ENCODE results near the gene AGBL4.

The AGBL4 gene

DNA sequence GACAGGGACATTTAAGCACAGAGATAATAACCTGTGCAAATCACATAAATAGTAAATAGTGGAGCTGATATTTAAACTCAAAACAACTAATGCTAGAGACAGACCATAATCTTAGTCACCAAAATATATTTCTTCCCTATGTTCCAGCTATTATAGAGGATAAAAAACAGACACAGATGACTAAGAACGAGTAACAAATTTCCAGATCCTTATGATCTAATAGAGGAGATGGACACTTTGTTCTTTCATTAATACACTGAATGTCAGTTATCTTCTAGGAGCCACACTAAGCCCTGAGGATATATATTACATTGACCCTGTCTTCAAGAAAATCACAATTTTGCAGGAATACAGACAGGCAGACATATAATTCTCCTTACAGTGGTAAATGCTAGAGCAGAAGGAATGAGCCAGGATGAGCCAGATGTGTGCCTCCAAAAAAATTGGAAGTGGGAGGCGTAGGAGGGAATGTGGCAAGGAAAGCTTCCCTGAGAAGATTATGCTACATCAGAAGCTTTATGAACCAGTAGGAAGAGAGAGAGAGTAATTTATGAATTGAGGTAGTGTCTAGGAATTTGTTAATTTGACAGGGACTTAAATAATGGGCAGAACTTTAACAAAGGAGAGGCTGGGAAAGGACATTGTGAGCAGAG is 851.7 kb downstream of the AGBL4 start:
- DNase-seq, result no peak

DNA sequence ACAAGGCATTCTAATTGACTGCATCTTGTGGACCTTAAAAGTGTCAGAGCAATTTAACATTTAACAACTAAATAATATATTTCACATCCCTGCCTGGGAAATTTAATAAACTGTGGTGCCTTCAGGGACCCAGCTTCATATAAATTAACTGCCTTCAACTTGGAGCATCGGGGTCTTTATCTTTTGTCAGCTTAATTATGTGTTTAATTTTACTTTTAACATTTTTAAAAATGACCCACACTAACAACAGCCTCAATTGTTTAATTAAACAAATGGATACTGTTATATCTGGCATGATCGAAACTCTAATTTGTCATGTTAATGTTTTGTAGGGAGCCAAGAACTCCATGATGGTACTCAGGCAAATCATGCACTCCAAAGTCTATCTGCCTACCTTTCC is 857.7 kb downstream of the AGBL4 start:
- DNase-seq, result no peak

DNA sequence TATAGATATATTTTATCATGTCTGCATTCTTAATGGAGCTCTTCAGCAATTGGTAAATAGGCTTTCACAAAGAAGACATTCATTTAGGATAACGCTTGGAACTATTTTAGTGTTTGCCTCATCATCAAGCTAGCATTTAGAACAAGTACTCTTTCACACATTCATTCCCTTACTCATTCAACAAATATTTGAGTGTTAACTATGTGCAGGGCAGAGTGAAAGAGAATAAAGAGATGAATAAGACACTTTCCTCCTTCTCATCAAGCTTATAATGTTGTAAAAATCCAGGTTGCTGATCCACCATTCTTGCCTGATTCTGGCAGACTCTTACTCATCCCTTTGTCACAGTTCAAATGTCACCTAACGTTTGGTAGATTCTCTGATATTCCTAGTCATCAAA is 860.7 kb downstream of the AGBL4 start:
- DNase-seq, result no peak

DNA sequence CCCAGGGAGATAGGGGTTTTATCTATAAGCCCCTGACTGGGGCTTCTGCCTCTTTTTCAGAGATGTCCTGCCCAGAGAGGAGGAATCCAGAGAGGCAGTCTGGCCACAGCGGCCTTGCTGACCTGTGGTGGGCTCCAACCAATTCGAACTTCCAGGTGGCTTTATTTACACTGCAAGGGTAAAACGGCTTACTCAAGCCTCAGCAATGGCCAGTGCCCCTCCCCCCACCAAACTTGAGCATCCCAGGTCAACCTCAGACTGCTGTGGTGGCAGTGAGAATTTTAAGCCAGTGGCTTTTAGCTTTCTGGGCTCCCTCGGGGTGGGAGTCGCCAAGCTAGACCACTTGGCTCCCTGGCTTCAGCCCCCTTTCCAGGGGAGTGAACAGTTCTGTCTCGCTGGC is 863.1 kb downstream of the AGBL4 start:
- DNase-seq, result no peak

DNA sequence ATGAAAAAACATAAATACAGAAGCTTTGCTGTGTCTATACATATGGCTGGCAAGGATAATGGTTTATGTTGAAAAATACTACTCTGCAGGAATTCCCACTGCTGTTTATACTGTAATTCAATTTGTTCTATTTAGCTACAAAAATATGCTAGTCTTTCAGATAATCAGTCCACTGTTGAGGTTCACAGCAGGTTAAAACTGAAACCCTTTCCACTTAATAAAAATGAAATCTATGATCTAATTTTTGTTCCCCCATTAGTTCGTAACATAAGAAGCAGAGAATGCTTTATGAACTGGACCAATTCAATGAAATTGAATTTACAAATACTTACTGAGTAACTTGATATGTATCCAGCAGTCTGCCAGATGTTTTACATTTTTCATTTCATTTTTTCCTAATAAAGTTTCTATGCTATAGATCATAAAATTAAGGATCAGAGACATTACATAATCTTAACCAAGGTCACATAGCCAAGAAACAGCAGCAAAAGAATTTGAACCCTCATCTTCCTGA is 887.0 kb downstream of the AGBL4 start:
- DNase-seq, result no peak

DNA sequence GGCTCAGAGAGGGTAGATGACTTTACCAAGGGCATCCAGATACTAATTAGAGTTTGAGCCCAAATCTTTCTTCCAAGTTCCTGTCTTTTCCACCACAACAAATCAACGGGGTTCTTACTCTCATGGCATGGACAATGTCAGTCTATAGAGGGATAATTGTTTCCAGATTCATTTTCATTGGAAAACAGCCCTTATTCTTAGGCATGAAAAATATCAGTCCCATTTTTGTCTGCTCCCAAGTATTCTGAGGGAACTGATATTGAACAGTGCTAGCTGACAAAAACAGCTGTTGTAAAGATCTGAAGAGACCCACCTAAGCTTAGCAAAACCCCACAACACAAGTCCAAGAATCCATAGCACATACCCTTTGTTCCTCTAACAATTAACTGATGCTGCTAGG is 898.0 kb downstream of the AGBL4 start:
- no peak for DNase-seq

DNA sequence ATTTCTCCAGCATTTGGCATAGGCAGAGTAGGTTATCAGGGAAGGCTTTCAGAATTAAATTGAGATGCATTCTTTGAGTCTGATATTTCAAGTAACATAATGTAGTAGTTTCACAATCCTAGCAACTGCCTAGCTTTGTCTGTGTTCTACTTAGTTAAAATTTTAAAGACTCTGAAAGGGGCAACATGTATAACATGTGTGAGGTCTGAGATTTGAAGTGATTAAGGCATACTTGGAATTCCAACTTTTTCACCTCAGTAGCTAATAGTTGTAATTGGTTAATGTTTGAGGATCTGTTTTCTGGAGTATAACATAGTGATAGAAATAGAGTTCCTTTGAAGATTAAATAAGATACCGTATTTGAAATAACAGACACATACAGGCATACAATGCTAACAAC is 911.8 kb downstream of the AGBL4 start:
- no peak for DNase-seq

DNA sequence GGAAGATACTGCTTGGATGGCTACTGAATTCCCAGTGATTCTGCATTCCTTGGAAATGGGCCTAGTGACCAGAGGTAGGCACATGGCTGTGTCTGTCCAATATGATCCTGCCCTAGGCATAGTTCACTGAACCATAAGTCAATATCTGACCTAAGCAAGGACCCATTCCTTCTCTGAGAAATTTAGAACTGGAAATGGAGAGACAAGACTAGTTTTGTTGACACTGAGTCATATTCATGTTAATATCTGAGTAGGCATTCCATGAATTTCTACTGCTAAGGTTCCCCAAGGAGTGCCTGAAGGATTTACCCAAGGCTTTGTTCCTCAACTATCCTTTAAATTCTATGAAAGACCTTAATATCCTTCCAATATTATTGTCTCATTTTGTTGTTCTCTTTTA is 917.3 kb downstream of the AGBL4 start:
- DNase-seq, result no peak

DNA sequence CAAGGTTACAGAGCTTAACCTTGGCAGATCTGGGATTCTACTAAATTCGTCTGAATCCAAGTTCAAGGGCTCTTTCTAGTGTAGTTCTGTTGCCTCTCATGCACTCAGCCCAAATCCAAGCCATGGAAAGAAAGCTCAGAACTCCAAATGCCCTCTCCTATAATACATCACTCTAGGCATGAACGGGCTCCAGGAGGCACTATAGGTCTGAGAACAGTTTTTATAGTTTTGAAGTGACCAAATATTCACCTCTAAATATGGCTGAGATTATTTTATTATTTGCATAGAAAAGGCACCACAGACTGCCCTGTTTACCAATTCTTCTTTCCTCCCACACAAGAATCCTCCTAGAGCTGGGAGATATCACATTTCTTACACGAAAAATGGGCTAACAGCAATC is 919.2 kb downstream of the AGBL4 start:
- DNase-seq, result no peak

DNA sequence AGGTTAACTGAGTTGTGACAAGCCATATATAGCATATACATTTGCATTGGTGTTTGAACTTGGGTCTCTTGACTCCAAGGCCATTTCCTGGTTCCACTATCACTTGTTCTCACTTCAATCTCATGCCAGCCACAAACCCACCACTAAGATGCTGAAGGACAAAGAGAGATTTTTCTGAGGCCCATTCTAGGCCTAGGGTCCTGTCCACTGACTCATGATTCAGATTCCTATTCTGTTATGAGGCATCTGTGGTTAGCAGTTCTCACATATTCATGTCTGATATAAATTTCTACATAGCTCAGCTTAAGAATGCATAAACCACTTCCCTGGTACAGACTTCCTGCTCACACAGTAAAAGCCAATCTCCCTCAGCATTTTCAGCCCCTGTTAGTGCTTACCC is 921.0 kb downstream of the AGBL4 start:
- DNase-seq, result no peak

DNA sequence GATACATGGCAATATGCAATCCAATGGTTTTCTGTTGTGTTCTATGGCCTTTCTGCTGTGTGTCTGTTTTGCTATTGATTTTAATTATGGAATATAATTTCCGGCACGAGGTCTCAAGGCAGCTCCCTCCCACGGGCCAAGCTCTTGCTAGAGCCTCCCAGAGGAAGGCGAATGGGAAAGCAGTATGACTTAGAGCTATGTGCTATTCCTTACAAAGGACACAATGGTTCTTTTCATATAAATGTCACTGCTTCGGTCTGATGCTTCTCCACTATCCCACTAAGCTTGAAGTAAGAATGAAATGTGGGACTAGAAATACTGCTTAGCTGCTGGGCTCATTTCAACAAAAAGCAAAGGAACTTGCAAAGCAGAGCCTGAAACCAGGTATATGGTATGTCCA is 924.9 kb downstream of the AGBL4 start:
- DNase-seq, result no peak

DNA sequence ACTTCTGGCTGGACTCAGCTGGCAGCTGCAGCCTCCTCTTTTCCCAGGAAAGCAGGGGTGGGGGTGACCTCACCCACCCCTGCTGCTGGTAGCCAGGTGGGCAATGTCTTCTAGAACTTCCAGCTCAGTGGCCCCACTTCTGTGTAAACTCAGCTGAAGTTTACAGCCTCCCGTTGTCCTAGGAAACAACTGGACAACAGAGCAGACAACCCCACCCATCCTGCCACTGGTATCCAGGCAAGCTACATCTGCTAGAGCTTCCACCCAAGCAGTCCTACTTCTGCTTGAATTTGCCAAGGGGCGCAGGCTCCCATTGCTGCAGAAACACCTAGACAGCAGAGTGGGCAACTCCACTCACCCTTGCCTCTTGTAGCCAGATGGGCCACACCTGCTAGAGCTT is 937.4 kb downstream of the AGBL4 start:
- no peak for DNase-seq

DNA sequence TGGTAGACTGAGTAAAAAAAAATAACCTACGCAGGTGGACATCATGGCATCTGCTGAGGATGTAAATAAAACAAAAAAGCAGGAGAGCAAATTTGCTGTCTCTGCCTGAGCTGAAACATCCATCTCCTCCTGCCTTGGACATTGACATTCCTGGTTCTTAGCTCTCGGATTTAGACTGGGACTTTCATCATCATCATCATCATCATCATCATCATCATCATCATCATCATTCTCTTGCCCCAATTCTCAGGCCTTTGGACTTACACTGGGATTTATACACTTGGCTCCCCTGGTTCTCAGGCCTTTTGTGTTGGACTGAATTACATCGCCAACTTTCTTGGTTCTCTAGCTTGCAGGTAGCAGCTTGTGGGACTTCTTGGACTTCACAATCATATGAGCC is 938.7 kb downstream of the AGBL4 start:
- no peak for DNase-seq

DNA sequence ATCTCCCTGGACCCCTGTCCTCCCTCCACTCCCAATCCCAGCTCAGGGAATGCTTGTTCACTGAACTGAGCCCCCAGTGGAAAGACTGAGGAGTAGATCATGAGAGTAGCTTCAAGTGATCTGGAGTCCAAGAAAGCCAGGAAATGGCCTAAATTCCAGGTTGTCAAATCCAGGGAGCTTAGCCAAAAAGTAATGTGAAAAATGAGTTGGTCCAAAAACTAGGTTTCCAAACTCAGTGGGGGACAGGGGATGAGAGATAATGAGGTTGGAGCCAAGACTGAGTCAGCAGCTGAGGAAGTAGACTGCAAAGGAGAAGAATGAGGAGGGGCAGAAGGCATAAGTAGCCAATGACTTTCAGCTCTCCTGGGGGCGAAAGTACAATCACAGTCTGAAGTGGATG is 963.0 kb downstream of the AGBL4 start:
- DNase-seq, result no peak

DNA sequence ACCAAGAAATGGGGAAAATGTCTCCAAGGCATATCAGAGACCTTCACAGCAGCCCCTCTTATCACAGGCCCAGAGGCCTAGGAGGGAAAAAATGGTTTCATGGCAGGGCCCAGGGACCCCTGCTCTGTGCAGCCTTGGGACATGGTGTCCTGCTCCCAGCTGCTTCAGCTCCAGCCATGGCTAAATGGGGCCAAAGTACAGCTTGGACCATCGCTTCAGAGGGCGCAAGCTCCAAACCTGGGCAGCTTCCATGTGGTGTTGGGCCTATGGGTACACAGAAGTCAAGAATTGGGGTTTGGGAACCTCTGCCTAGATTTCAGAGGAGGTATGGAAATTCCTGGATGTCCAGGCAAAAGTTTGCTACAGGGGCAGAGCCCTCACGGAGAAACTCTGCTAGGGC is 964.7 kb downstream of the AGBL4 start:
- no peak for DNase-seq

DNA sequence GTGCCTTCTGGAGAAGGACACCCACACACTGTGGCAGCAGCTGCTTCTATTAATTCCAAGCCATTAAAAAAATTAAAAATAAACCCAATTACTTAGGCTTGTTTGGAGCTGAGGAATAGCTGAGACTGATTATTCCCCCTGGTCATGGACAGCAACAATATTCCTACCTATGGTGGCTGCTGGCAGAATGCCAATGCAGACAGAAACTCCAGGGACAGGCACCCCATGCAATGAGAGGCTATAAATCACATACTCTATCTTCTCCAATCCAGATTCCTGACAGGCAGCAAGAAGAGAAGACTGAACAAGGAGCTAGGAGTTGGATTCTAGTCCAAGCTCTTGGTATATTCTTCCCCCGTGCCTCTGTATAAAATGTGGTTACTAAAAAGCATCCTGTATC is 971.7 kb downstream of the AGBL4 start:
- no peak for DNase-seq

DNA sequence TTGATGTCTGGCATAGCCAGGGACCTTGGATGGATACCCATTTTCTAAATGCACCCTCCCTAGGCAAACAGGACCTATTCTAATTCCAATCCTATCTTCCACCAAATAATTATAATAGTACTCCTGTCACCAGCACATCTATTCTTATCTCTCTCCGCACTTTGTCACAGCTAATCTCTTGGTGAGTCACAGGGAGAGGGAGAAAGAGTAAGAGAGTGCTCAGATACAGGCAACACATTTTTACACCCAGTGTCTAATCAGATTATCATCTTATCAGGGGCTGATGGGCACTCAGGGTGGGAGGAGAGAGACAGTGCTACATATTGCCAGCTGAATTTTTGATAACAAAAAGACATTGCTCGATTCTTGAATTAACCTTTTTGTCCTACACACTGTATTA is 972.1 kb downstream of the AGBL4 start:
- no peak for DNase-seq

DNA sequence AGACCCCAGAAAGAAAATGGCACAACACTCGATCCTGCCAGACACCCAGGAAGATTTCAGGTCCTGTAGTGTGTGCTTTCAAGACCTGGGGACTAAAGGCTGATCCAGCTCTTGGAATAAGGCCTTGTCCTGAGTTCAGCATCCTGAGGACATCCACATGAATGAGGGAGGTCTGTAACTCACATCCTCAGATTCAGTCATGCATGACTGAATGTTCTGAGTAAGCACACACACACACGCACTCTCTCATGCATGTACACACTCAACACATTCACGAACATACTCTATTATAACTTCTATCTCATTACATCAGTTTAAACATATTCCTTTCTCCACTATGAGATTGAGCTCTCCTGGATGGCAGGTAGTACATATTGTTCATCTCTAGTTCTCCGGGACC is 973.7 kb downstream of the AGBL4 start:
- no peak for DNase-seq

DNA sequence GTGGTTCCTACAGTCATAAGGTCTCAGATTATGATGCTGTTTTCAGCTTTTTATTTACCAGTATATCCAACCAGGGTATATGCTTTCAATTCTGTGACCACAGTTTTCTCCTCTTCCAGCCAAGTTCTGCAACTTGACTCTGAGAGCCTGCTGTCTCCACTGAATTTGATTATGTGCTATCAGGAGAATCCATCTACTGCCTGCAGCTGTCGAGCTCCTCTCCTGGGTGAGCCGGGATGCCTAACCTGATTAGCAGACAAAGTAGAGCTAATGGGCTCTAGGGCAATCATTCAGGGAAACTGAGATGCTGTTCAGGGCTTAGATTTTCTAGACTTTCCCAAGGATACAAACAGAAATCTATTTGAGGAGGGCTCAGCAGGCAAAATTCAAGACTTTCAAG is 975.6 kb downstream of the AGBL4 start:
- DNase-seq, result no peak

DNA sequence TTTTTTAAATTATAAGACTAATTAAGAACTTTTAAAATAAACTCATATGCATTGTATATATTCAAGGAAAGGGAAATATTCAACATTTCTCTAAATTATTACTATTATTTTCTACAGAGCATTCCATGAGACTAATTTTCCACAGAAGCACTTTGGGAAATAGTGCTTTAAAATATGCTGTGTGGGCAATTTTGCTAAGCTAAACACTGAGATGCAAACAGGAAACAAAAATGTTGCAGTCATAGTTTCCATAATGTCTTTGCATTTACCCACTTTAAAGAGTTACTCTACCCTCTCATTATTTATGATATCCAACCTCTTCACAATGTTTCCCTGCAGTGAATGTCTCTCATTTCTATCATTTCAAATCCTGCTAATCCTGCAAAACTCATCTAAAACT is 977.4 kb downstream of the AGBL4 start:
- DNase-seq, result no peak

DNA sequence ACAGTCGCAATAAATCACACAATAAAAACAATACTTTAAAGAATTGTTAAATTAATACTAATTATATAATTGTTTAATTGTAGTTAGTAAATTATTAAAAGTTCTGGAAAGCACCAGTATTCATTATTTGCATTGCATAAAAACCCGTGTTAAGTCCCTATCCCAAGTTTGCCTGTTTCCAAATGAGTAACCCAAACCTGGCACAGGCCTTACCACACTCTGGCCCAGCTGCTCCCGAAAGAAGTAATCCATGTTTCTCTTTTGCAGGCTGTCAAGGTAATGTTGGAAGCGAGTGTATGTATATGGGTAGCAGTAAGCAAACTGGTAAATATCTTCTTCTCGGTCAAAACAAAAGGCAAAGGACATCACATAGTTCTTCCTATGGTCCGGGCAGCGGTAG is 978.4 kb downstream of the AGBL4 start:
- DNase-seq, result no peak

DNA sequence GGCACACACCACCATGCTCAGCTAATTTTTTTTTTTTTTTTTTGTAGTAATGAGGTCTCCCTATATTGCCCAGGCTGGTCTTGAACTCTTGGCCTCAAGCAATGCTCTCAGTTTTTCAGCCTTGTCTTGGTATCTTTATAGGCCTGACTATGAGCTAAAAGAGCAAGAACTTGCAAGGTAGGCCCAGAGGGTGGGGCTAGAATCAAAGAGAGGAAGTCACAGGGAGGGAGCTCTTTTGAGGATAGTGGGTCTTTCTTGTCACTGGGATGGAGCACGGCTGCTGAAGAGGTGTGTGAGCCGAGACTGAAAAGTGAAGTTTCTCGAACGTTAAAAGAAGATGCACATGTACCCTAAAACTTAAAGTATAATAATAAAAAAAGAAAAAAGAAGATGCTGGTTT is 987.1 kb downstream of the AGBL4 start:
- DNase-seq, result no peak

DNA sequence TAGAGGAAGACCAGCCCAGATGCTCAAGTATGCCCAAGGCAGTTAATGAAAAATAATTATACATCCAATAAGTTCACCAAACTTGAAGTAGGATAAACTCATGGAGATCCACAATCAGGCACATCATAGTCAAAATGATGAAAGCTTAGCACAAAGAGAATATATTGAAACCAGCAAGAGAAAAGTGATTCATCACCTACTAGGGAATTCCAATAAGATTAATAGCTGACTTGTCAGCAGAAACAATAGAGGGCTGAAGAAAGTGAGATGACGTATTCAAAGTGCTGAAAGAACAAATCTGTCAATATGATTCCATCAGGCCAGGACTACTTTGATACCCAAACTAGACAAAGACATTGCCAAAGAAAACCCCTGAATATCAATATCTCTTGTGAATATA is 995.4 kb downstream of the AGBL4 start:
- no peak for DNase-seq

DNA sequence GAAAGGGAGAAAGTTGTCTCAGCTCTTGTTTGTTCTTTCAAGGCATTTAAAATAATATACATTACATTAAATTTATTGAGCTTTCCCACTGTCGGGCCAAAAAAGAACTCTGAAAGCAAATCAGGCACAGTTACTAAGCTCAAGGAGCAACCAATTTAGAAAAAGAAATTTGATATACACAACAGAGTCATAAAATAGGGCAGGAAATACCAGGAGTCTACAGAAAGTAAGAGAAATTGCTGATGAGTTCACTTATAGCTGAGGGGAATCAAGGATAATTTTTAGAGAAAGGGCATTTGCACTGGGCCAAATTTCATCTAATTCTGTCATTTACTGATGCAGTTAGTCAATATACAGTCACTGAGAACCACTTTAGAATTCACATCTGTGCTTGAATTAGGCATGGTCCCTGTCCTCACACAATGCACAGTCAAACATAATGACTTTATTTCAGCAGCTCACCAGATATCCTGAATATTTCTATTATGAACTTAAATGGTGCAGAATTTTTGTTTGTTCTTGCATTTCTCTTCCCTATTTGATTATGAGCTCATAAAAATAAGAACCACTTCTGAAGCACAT is 997.4 kb downstream of the AGBL4 start:
- no peak for DNase-seq

All from activated CD4-positive, alpha-beta T cell treated with anti-CD3 and anti-CD28 coated beads for 1 hour (primary cell).